ENCODE data around the gene ALG3. TPM values are rescaled to one million over a fixed set of nuclear protein-coding genes. Genes with fewer than 3 reads are reported as not detected.
"Not testable (repeated sequence)": the region's sequence is repeated elsewhere in the genome, so short reads cannot be mapped to it uniquely, and the experiment has no call there.

Gene ALG3
- total RNA-seq, 2 experiments from 2014 or later, result 28.9 to 31.0 TPM

DNA sequence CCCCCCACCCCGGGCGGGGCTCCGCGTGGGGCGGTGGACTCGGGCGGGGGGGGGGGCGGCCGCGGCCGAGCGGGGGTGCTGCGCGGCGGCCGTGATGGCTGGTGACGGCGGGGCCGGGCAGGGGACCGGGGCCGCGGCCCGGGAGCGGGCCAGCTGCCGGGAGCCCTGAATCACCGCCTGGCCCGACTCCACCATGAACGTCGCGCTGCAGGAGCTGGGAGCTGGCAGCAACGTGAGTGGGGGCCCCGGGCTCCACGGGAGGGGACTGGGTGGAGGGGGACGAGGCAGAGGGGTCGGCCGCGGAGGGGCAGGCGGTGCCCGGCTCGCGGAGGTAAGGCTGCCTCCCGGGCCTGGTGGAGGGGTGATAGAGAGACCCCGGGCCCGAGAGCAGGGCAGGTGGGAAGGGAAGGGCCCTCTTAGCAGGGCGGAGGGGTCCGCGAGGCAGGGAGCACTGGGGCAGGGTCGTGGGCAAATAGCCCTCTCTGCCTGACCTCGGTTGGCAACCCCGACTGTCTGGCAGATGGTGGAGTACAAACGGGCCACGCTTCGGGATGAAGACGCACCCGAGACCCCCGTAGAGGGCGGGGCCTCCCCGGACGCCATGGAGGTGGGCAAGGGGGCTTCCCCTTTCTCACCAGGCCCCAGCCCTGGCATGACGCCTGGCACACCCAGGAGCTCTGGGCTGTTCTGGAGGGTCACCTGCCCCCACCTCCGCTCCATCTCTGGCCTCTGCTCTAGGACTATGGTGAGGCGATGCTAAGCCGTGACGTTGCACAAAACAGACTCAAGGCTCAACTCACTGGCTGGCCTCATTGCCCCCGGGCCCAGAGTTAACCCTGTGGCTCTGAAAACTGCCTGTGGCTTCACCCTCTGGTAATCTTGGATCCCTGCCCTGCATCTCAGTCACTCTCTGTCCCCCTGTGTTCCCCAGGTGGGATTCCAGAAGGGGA is 27.5 kb upstream of the ALG3 start, which contains the start of gene ECE2:
Gene ECE2, plus strand, starts transcription at position 62 of the 950 bp plus-strand sequence. Its CDS starts 132 bp downstream, at position 194.
- CTCF ChIA-PET, result no interaction called here
- no peak for DNase-seq
- Mint-ChIP-seq H3K9me3 (no peaks in the 10 kb centered on the region), H3K4me1 (ENCODE audit: low read depth) (peaks cover 4% of the 10 kb centered on the region), H3K4me3 (no peak within 1 kb of the TSS), H3K36me3 (ENCODE audit: low read depth) (no peaks in the 10 kb centered on the region), H3K27me3 (ENCODE audit: low read depth) (peaks cover 43% of the 10 kb centered on the region), H3K27ac (no peak within 1 kb of the TSS)
- intact Hi-C loops (cut with micrococcal nuclease), result no loop called here

DNA sequence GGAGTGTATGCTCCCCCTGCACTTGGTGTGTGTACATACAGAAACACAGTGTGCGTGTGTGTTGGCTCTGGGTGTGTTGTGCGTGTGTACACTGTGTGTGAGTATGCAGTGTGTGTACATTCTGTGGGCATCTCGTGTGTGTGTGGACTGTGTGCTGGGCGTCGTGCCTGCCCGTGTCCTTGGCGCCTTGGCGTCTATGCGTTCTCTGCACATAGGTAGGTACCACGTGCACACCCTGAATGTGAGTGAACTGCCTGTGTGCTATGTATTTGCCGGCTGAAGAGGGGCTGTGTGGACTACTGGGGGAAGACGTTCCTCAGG is 26.6 kb upstream of the ALG3 start:
- no peak for DNase-seq
- CTCF ChIA-PET, result no interaction called here
- intact Hi-C loops (cut with micrococcal nuclease), result no loop called here
- H3K27me3 Mint-ChIP-seq (ENCODE audit: low read depth), result peaks cover 44% of the 10 kb centered on the region
- peaks cover 4% of the 10 kb centered on the region for H3K4me1 Mint-ChIP-seq (ENCODE audit: low read depth)
- H3K27ac Mint-ChIP-seq, result no peak overlapping the region
- H3K36me3 Mint-ChIP-seq (ENCODE audit: low read depth), result no peaks in the 10 kb centered on the region
- no peaks in the 10 kb centered on the region for H3K9me3 Mint-ChIP-seq
- no peak overlapping the region for H3K4me3 Mint-ChIP-seq

DNA sequence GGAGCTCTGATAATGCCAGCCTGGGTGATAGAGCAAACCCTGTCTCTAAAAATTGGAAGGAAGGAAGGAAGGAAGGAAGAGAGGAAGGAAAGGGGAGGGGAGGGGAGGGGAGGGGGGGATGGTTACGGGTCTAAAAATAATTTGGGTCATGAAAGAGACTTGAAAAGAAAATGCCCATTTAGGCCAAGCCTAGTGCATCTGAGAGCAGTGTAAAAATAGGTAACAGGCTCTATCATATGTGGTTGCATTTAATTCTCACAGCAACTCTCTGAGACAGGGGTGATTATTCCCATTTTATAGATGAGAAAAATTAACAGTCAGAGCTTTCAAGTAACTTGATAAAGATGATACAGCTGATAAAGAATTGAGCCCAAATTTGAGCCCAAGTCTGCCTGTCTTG is 23.5 kb upstream of the ALG3 start:
- Mint-ChIP-seq H3K9me3 (peaks cover under 1% of the 10 kb centered on the region), H3K4me3 (no peak overlapping the region), H3K27ac (no peak overlapping the region), H3K4me1 (ENCODE audit: low read depth) (peaks cover 4% of the 10 kb centered on the region), H3K36me3 (ENCODE audit: low read depth) (no peaks in the 10 kb centered on the region), H3K27me3 (ENCODE audit: low read depth) (peaks cover 34% of the 10 kb centered on the region)
- intact Hi-C loops (cut with micrococcal nuclease), result no loop called here
- no peak for DNase-seq
- CTCF ChIA-PET, result interaction anchor here (0.6 kb wide), 1 partner anchor 285 kb away, joined by 3 read pairs; no protein-coding TSS in a partner anchor

DNA sequence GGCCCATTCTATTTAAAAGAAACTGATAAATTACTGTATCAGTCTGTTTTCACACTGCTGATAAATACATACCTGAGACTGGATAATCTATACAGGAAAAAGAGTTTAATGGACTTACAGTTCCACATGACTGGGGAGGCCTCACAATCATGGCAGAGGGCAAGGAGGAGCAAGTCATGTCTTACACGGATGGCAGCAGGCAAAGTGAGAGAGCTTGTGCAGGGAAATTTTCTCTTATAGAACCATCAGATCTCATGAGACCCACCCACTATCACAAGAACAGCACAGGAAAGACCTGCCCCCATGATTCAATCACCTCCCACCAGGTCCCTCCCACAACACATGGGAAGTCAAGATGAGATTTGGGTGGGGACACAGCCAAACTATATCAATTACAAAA is 18.5 kb upstream of the ALG3 start:
- H3K27me3 Mint-ChIP-seq (ENCODE audit: low read depth), result peaks cover 27% of the 10 kb centered on the region
- not testable (repeated sequence) for H3K4me3 Mint-ChIP-seq

DNA sequence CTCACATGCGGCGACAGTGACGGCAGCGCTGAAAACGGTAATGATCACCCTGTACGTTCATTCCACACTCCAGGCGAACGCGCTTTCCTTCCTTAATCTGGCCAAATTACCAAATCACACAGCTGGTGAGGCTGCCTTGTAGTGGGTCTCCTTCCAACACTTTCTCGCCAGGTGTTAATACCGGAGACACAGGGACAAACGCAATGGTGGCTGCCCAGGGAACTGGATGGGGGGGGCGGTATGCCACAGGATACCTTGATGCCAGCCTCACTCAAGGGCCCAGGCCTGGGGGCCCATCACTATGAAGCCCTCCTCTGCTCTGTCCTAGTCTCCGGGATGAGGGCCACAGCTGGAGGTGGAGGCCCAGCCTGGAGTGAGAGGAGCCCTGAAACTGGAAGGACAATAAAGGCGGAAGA is 14.0 kb upstream of the ALG3 start:
- peaks cover 37% of the 10 kb centered on the region for H3K27me3 Mint-ChIP-seq (ENCODE audit: low read depth)

More for the DNA sequence above, 18.5 kb upstream of the ALG3 start:
- H3K27ac Mint-ChIP-seq; H3K4me1 Mint-ChIP-seq (ENCODE audit: low read depth); DNase-seq; H3K36me3 Mint-ChIP-seq (ENCODE audit: low read depth); intact Hi-C loops (cut with micrococcal nuclease); H3K9me3 Mint-ChIP-seq: not testable (repeated sequence)
- CTCF ChIA-PET, result interaction anchor here (3.2 kb wide), 1 partner anchor 40 kb away, joined by 10 read pairs; no protein-coding TSS in a partner anchor

DNA sequence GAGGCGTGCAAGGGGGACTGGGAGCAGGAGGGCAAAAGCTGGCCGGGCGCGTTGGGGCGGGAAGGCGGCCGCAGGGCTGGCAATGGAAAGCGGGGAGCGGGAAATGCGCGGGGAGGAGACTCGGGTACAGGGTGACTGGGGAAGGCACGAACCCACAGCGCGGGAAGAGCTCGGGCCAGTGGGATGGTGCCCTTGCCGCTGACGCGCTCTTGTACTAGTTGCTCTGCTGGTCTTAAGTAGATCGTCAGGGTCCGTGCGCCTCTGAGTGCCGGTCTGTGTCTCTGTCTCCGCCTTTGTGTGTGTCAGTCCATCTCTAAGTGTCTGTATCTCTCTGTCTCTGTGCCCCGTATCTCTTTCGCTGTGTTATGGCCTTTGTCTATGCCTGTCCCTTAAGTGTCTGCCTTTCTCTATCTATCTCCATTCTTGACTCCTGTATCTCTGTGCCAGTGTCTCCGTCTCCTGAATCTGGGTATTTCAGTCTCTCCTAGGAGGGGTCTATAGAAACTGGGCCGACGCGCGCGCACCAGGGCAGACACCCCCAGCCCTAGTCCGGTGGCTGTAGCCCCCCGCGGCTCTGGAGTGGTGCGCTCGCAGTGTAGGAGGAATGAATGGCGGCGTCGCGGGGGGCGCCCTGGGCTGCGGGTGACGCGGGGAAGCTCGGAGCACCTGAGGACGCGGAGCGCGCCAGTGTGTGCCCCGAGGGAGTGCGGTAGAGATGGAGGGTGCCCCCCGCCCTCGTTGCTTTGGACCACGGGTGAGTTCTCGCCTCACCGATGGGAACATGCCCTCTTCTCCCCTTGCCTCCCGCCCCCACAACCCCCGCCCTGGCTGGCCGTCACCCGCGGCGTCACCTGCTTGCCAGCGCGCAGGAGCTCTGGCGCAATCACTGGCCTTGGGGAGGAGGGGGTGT is 13.3 kb upstream of the ALG3 start:
- DNase-seq, result peak; percentile 50
- Mint-ChIP-seq H3K4me3 (peak overlapping the region; percentile 75), H3K27ac (no peak overlapping the region), H3K36me3 (ENCODE audit: low read depth) (peaks cover 11% of the 10 kb centered on the region), H3K9me3 (peaks cover under 1% of the 10 kb centered on the region), H3K27me3 (ENCODE audit: low read depth) (peaks cover 33% of the 10 kb centered on the region), H3K4me1 (ENCODE audit: low read depth) (peaks cover 18% of the 10 kb centered on the region)
- intact Hi-C loops (cut with micrococcal nuclease), result loop anchor here (1.0 to 5.0 kb wide), 2 partner anchors 12 to 35 kb away; partner anchors contain the start of gene VWA5B2
- CTCF ChIA-PET, result no interaction called here

More for the DNA sequence above, 14.0 kb upstream of the ALG3 start:
- CTCF ChIA-PET, result no interaction called here
- no peak overlapping the region for H3K27ac Mint-ChIP-seq
- H3K4me1 Mint-ChIP-seq (ENCODE audit: low read depth), result peaks cover 18% of the 10 kb centered on the region
- H3K36me3 Mint-ChIP-seq (ENCODE audit: low read depth), result peaks cover 8% of the 10 kb centered on the region
- intact Hi-C loops (cut with micrococcal nuclease), result loop anchor here (5.0 kb wide), 1 partner anchor 35 kb away; the partner anchor contains the start of gene VWA5B2
- peak overlapping the region; percentile 58 for H3K4me3 Mint-ChIP-seq
- DNase-seq, result no peak
- peaks cover 3% of the 10 kb centered on the region for H3K9me3 Mint-ChIP-seq

DNA sequence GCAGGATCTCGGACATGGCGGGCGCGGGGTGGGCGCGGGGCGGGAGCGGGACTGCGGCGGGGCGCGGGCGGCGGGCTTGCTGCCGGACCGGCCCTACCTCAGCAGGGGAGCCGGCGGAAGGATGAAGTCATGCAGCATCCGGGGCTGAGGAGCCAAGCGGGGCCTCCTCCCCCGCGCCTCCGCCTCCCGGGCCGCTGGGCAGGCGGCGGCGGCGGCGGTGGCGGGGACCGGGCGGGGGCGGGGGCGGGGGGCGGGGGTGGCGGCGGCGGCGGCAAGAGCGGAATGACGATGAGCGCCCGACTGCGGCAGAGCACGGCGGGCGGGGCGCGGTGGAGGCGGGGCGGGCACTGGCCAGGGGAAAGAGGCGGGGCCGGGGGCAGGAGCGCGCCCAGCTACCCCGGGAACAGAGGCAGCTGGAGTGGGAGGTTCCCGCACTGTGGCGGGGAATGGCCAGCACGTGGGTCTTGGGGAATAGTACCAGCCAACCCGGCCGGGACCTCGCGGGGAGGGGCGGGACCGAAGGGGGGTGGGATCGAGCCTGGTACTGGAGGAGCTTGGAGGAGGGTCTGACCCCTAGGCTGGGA is 12.6 kb upstream of the ALG3 start, which contains the start of gene CAMK2N2:
Gene CAMK2N2, minus strand, starts transcription at position 284 of the 584 bp plus-strand sequence. Its CDS starts 268 bp downstream, at position 16.
- Mint-ChIP-seq H3K4me3 (peak within 1 kb of the TSS; percentile 75), H3K9me3 (no peaks in the 10 kb centered on the region), H3K27ac (no peak within 1 kb of the TSS), H3K36me3 (ENCODE audit: low read depth) (peaks cover 11% of the 10 kb centered on the region), H3K4me1 (ENCODE audit: low read depth) (peaks cover 18% of the 10 kb centered on the region), H3K27me3 (ENCODE audit: low read depth) (peaks cover 33% of the 10 kb centered on the region)
- DNase-seq, result peak; percentile 57
- intact Hi-C loops (cut with micrococcal nuclease), result loop anchor here (1.0 to 5.0 kb wide), 2 partner anchors 11 to 34 kb away; partner anchors contain the start of gene VWA5B2
- CTCF ChIA-PET, result interaction anchor here (2.0 kb wide), 1 partner anchor 12 kb away, joined by 5 read pairs; the partner anchor contains the start of gene EEF1AKMT4

DNA sequence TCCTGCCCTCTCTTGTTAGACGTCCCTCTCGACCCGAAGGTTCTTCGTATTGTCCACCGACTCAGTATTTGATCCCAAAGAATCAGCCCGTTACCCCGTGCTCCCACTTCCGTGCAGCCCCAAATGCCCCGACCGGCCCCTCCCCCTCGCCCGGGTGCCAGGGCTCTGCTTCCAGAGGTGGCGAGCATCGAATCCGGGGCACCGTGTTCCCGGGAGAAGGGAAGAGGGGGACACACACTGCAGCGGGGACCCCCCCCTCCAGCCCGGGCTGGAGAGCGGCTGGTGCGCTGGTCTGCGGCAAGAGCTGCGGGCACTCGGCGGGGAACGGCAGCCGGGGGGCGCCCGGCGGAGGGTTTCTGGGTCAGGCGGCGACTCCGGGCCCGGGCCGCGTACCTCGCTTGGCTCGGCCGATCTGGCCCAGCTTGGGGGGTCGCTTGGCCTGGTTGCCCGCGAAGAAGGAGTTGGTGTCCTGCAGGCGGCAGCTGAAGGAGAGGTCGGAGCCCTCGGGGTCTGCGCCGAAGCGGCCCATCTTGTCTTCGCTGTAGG is 12.0 kb upstream of the ALG3 start:
- intact Hi-C loops (cut with micrococcal nuclease), result loop anchor here (1.0 to 5.0 kb wide), 2 partner anchors 10 to 33 kb away; partner anchors contain the start of gene VWA5B2
- CTCF ChIA-PET, result interaction anchor here (1.4 to 2.0 kb wide), 2 partner anchors 11 to 14 kb away, joined by 4 to 5 read pairs; partner anchors contain the start of gene EEF1AKMT4
- no peaks in the 10 kb centered on the region for H3K9me3 Mint-ChIP-seq
- H3K4me3 Mint-ChIP-seq, result peak overlapping the region; percentile 59
- H3K36me3 Mint-ChIP-seq (ENCODE audit: low read depth), result peaks cover 11% of the 10 kb centered on the region
- DNase-seq, result no peak
- no peak overlapping the region for H3K27ac Mint-ChIP-seq
- peaks cover 33% of the 10 kb centered on the region for H3K27me3 Mint-ChIP-seq (ENCODE audit: low read depth)
- H3K4me1 Mint-ChIP-seq (ENCODE audit: low read depth), result peaks cover 20% of the 10 kb centered on the region

DNA sequence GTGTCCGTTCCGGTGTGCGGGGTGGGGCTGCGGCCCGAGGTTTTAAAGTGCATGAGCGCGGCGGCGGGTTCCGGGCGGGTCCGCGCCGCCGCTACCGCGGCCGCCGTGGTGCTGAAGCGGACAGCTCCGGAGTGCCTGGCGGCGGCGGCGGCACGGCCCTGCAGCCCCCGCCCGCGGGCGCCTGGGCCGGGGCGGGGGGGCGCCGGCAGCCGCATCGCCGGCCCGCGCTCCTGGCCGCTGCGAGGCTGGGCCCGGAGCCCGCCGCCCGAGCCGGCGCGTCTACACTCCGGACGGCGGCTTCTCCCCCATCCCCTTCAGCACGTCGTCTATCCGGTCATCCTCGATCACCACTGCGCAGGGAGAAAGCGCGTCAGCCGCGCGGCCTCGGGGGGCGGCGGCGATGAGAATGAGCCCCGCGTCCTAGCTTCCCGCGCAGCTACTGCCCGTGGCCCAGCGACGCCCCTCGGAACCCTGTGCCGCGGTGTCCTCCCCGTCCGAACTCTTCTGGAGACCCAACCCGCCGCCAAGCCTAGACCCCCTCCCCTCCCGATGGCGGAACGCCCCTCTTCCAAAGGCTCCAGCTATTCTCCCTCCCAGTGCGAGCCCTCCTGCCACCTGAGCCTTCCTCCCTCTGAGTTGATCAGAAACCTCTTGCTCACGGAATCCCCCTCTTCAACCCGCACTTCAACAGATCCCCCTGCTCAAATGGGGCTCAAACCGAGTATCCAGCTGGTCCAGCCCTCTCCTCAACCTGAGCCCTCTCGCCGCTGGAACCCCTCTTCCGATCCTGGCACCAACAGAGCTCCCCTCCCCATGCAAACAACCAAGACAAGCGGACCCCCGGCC is 11.3 kb upstream of the ALG3 start:
- Mint-ChIP-seq H3K27ac (no peak overlapping the region), H3K4me3 (peak overlapping the region; percentile 59), H3K27me3 (ENCODE audit: low read depth) (peaks cover 30% of the 10 kb centered on the region), H3K9me3 (no peaks in the 10 kb centered on the region), H3K36me3 (ENCODE audit: low read depth) (peaks cover 14% of the 10 kb centered on the region), H3K4me1 (ENCODE audit: low read depth) (peaks cover 25% of the 10 kb centered on the region)
- intact Hi-C loops (cut with micrococcal nuclease), result loop anchor here (5.0 to 10.0 kb wide), 2 partner anchors 33 to 795 kb away; partner anchors contain the start of gene VWA5B2
- CTCF ChIA-PET, result interaction anchor here (1.4 to 2.0 kb wide), 2 partner anchors 10 to 13 kb away, joined by 4 to 5 read pairs; partner anchors contain the start of gene EEF1AKMT4
- DNase-seq, result peak; percentile 25

DNA sequence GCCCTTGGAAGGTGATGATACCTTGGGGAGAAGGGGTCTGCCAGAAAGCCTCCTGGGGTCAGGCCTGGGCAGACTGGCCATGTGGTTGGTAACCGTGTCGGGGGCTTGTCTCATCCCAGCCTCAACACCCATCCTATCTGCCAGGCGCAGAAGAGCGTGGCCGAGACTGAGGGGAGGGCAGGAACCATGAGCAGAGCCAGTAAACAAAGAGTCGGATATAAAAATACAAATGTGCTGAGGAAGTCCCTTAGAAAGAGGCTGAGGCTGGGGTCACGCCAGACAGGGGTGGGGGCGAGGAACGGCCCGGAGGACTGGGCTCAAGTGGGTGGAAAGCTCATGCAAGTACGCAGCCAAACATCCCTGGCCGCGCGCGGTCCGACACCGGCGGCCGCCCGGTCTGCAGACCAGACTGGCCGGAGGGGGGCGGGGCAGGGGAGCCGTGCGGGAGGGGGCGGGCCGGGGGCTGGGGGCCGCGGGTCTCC is 10.7 kb upstream of the ALG3 start:
- H3K27ac Mint-ChIP-seq, result no peak overlapping the region
- CTCF ChIA-PET, result interaction anchor here (1.4 to 2.0 kb wide), 2 partner anchors 10 to 12 kb away, joined by 4 to 5 read pairs; partner anchors contain the start of gene EEF1AKMT4
- H3K36me3 Mint-ChIP-seq (ENCODE audit: low read depth), result peaks cover 14% of the 10 kb centered on the region
- H3K27me3 Mint-ChIP-seq (ENCODE audit: low read depth), result peaks cover 24% of the 10 kb centered on the region
- H3K4me3 Mint-ChIP-seq, result peak overlapping the region; percentile 40
- DNase-seq, result no peak
- H3K4me1 Mint-ChIP-seq (ENCODE audit: low read depth), result peaks cover 25% of the 10 kb centered on the region
- intact Hi-C loops (cut with micrococcal nuclease), result loop anchor here (10.0 kb wide), 1 partner anchor 795 kb away; no protein-coding TSS in a partner anchor
- no peaks in the 10 kb centered on the region for H3K9me3 Mint-ChIP-seq
